OCI-LY7 (cell line): ENCODE results near the gene CES2.

Source experiments
- EZH2phosphoT487 ChIP-seq: fragments of 200-600 bp; sonication (generic); IDR thresholded peaks from 2 replicates; pipeline ENCODE4 v1.6.1; 2018; ENCODE audit warnings: low read depth, borderline replicate concordance, mild to moderate bottlenecking, mixed run types, antibody characterized with exemption, low read length, moderate library complexity, mixed read lengths
- TF ChIP-seq, protein P1 (sequence below): fragments of 200-600 bp; sonication (generic); conservative IDR thresholded peaks from 2 replicates; pipeline ENCODE4 v1.5.1; 2014; ENCODE audit warnings: mild to moderate bottlenecking, antibody characterized with exemption, low read length, moderate library complexity, mixed read lengths

DNA sequence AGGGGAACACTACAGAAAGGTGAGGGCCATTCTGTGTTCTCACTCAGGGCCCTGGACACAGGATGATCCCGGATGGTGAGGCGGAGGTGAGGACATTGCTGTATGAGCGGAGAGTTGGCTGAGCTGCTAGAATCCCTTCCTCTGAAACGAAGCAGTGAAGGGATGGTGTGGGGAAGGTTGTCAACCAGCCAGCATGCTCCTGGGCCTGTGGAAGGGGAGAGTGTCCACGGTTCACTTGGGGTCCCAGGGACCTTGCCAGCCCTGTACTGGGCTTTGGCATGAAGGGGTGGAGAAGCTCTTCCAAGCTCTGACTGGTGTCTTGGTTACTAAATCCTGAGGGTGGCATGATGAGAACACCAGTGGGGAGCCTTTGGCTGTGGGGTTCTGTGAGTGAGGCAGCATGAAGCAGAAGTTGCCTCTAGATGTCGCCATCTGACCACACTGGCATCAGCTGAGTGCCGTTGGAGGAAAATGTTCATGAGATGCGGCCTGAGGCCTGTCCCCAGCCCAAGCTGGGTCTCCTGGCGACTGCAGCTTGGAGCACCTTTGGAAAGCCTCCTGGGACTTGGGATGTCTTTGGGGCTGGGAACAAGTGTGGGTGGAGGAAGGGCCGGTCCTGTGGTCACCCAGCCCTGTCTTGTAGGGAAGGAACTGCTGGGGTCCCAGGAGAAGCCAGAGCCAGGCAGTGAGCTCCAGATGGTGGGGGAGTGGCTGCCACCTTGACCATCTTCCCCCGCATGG, 40.2 kb upstream of the CES2 start:
- TF ChIP-seq, protein P1, sequence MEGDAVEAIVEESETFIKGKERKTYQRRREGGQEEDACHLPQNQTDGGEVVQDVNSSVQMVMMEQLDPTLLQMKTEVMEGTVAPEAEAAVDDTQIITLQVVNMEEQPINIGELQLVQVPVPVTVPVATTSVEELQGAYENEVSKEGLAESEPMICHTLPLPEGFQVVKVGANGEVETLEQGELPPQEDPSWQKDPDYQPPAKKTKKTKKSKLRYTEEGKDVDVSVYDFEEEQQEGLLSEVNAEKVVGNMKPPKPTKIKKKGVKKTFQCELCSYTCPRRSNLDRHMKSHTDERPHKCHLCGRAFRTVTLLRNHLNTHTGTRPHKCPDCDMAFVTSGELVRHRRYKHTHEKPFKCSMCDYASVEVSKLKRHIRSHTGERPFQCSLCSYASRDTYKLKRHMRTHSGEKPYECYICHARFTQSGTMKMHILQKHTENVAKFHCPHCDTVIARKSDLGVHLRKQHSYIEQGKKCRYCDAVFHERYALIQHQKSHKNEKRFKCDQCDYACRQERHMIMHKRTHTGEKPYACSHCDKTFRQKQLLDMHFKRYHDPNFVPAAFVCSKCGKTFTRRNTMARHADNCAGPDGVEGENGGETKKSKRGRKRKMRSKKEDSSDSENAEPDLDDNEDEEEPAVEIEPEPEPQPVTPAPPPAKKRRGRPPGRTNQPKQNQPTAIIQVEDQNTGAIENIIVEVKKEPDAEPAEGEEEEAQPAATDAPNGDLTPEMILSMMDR: peak; percentile 90
- TF ChIP-seq EZH2phosphoT487: no peak
